Type B pancreatic cell (in vitro differentiated cells): ENCODE data around the gene TBCC. TPM values are rescaled to one million over a fixed set of nuclear protein-coding genes. Genes with fewer than 3 reads are reported as not detected.

Source experiments
- DNase-seq: peaks from one replicate; pipeline ENCODE4 v3.0.0; 2021; ENCODE audit warnings: mixed read lengths; ENCODE audit not compliant: unreplicated experiment; ENCODE audit errors: extremely low spot score
- H3K27ac Mint-ChIP-seq: 2 replicates; pipeline ENCODE4 v1.8.0; 2021; ENCODE audit warnings: mild to moderate bottlenecking, mixed read lengths
- H3K27me3 Mint-ChIP-seq: 2 replicates; pipeline ENCODE4 v1.8.0; 2021; ENCODE audit warnings: mixed read lengths
- H3K36me3 Mint-ChIP-seq: 2 replicates; pipeline ENCODE4 v1.8.0; 2021; ENCODE audit warnings: mixed read lengths
- H3K4me1 Mint-ChIP-seq: one replicate; pipeline ENCODE4 v1.8.0; 2021; ENCODE audit warnings: mixed read lengths; ENCODE audit not compliant: unreplicated experiment
- H3K4me3 Mint-ChIP-seq: 2 replicates; pipeline ENCODE4 v1.8.0; 2021; ENCODE audit warnings: mild to moderate bottlenecking, mixed read lengths
- H3K9me3 Mint-ChIP-seq: 2 replicates; pipeline ENCODE4 v1.8.0; 2021; ENCODE audit warnings: mixed read lengths
- CTCF ChIP-seq: fragments of 200-600 bp; sonication (generic); conservative IDR thresholded peaks from 2 replicates; pipeline ENCODE4 v1.5.0; 2021; ENCODE audit warnings: antibody characterized with exemption, mild to moderate bottlenecking
- total RNA-seq: library from RNA; stranded (reverse); gene quantifications from 2 replicates; pipeline ENCODE4 v1.2.1, GENCODE V29; 2021; ENCODE audit warnings: low replicate concordance

Gene TBCC
- total RNA-seq, 1 donor from 2014 or later: 29.3 TPM

GRCh38 chr6:42726026-42726425, 19.9 kb downstream of the TBCC start:
- no peak for DNase-seq
- Mint-ChIP-seq H3K36me3 (no peaks in the 10 kb centered on the region), H3K27me3 (peaks cover 4% of the 10 kb centered on the region), H3K4me3 (peak overlapping the region; percentile 26), H3K4me1 (peaks cover 7% of the 10 kb centered on the region), H3K9me3 (no peaks in the 10 kb centered on the region), H3K27ac (peak overlapping the region; percentile 12)
- TF ChIP-seq CTCF: no peak

GRCh38 chr6:42724825-42725224, 21.1 kb downstream of the TBCC start:
- Mint-ChIP-seq H3K4me1 (peaks cover 7% of the 10 kb centered on the region), H3K36me3 (no peaks in the 10 kb centered on the region), H3K27me3 (peaks cover 16% of the 10 kb centered on the region), H3K27ac (no peak overlapping the region), H3K4me3 (no peak overlapping the region), H3K9me3 (no peaks in the 10 kb centered on the region)
- TF ChIP-seq CTCF: no peak
- DNase-seq: no peak

GRCh38 chr6:42722497-42722896, 23.4 kb downstream of the TBCC start, which contains the start of gene PRPH2:
PRPH2 (minus strand) TSS chr6:42722597; CDS start chr6:42722334, 263 bp downstream.
- H3K4me1 Mint-ChIP-seq: peaks cover 7% of the 10 kb centered on the region
- no peak for DNase-seq
- no peaks in the 10 kb centered on the region for H3K9me3 Mint-ChIP-seq
- H3K4me3 Mint-ChIP-seq: no peak within 1 kb of the TSS
- H3K27me3 Mint-ChIP-seq: peaks cover 17% of the 10 kb centered on the region
- H3K36me3 Mint-ChIP-seq: no peaks in the 10 kb centered on the region
- H3K27ac Mint-ChIP-seq: no peak within 1 kb of the TSS
- no peak for TF ChIP-seq CTCF

GRCh38 chr6:42720739-42721138, 25.2 kb downstream of the TBCC start:
- Mint-ChIP-seq H3K4me1 (no peaks in the 10 kb centered on the region), H3K36me3 (no peaks in the 10 kb centered on the region), H3K27me3 (peaks cover 17% of the 10 kb centered on the region), H3K27ac (no peak overlapping the region), H3K9me3 (no peaks in the 10 kb centered on the region), H3K4me3 (no peak overlapping the region)
- TF ChIP-seq CTCF: no peak
- DNase-seq: no peak

GRCh38 chr6:42715871-42716270, 30.0 kb downstream of the TBCC start:
- peaks cover 3% of the 10 kb centered on the region for H3K4me1 Mint-ChIP-seq
- H3K27ac Mint-ChIP-seq: no peak overlapping the region
- H3K4me3 Mint-ChIP-seq: no peak overlapping the region
- H3K9me3 Mint-ChIP-seq: peaks cover 9% of the 10 kb centered on the region
- no peaks in the 10 kb centered on the region for H3K36me3 Mint-ChIP-seq
- peaks cover 12% of the 10 kb centered on the region for H3K27me3 Mint-ChIP-seq
- no peak for TF ChIP-seq CTCF
- no peak for DNase-seq

- peaks cover 9% of the 10 kb centered on the region for H3K9me3 Mint-ChIP-seq
- no peak for TF ChIP-seq CTCF
- no peak for DNase-seq
- H3K4me3 Mint-ChIP-seq: no peak overlapping the region
- H3K36me3 Mint-ChIP-seq: no peaks in the 10 kb centered on the region
- no peak overlapping the region for H3K27ac Mint-ChIP-seq
- peaks cover 10% of the 10 kb centered on the region for H3K4me1 Mint-ChIP-seq
- H3K27me3 Mint-ChIP-seq: no peaks in the 10 kb centered on the region
Observed at GRCh38 chr6:42714098-42714761, 31.7 kb downstream of the TBCC start.
